H9 (cell line): ENCODE measurements around the gene GMPR. TPM values are rescaled to one million over a fixed set of nuclear protein-coding genes. Genes with fewer than 3 reads are reported as not detected.

ENCODE experiments used
- DNase-seq: peaks from one replicate; pipeline ENCODE4 v3.0.0-alpha.2; 2017
- H2AFZ ChIP-seq: one replicate; pipeline ENCODE4 v1.6.1; 2013; ENCODE audit warnings: mild to moderate bottlenecking, low read length, control low read depth, moderate library complexity
- H2AK5ac ChIP-seq: 2 replicates; pipeline ENCODE4 v1.6.1; 2013; ENCODE audit warnings: low read length, control low read depth, mixed read lengths; ENCODE audit not compliant: insufficient read length
- H2BK120ac ChIP-seq: one replicate; pipeline ENCODE4 v1.6.1; 2013; ENCODE audit warnings: low read depth, mild to moderate bottlenecking, low read length, control low read depth, inconsistent platforms; ENCODE audit not compliant: poor library complexity, severe bottlenecking
- H2BK12ac ChIP-seq: 2 replicates; pipeline ENCODE4 v1.6.1; 2013; ENCODE audit warnings: low read length, control low read depth, mixed read lengths, low read depth; ENCODE audit not compliant: insufficient read length
- H2BK15ac ChIP-seq: 2 replicates; pipeline ENCODE4 v1.6.1; 2013; ENCODE audit warnings: low read depth, low read length, control low read depth
- H2BK20ac ChIP-seq: one replicate; pipeline ENCODE4 v1.6.1; 2013; ENCODE audit warnings: low read depth, mild to moderate bottlenecking, low read length, control low read depth, inconsistent platforms; ENCODE audit not compliant: poor library complexity, severe bottlenecking
- H2BK5ac ChIP-seq: 2 replicates; pipeline ENCODE4 v1.6.1; 2013; ENCODE audit warnings: low read length, control low read depth, mixed read lengths; ENCODE audit not compliant: insufficient read length
- H3K14ac ChIP-seq: 2 replicates; pipeline ENCODE4 v1.6.1; 2013; ENCODE audit warnings: low read length, control low read depth; ENCODE audit not compliant: insufficient read depth
- H3K18ac ChIP-seq: 2 replicates; pipeline ENCODE4 v1.6.1; 2013; ENCODE audit warnings: low read depth, mild to moderate bottlenecking, mixed read lengths, low read length, control low read depth; ENCODE audit not compliant: insufficient read length
- H3K23ac ChIP-seq: 2 replicates; pipeline ENCODE4 v1.6.1; 2013; ENCODE audit warnings: low read length, control low read depth, mixed read lengths, low read depth; ENCODE audit not compliant: insufficient read length
- H3K23me2 ChIP-seq: 2 replicates; pipeline ENCODE4 v1.6.1; 2013; ENCODE audit warnings: low read depth, mild to moderate bottlenecking, mixed read lengths, low read length, control low read depth; ENCODE audit not compliant: insufficient read length, poor library complexity, severe bottlenecking
- H3K27ac ChIP-seq: 2 replicates; pipeline ENCODE4 v1.5.1; 2013; ENCODE audit warnings: low read length, control low read depth, mixed read lengths, low read depth; ENCODE audit not compliant: insufficient read length
- H3K27me3 ChIP-seq: 2 replicates; pipeline ENCODE4 v1.6.1; 2013; ENCODE audit warnings: low read length, control low read depth, inconsistent platforms; ENCODE audit not compliant: insufficient read depth
- H3K4ac ChIP-seq: 2 replicates; pipeline ENCODE4 v1.6.1; 2013; ENCODE audit warnings: low read depth, mild to moderate bottlenecking, control low read depth, inconsistent platforms, low read length, moderate library complexity
- H3K4me1 ChIP-seq: 2 replicates; pipeline ENCODE4 v1.6.1; 2013; ENCODE audit warnings: low read length, control low read depth, inconsistent platforms; ENCODE audit not compliant: insufficient read depth
- H3K4me2 ChIP-seq: 2 replicates; pipeline ENCODE4 v1.6.1; 2013; ENCODE audit warnings: low read length, control low read depth, mixed read lengths; ENCODE audit not compliant: insufficient read length, insufficient read depth
- H3K56ac ChIP-seq: 2 replicates; pipeline ENCODE4 v1.6.1; 2013; ENCODE audit warnings: low read depth, mild to moderate bottlenecking, mixed read lengths, low read length, control low read depth; ENCODE audit not compliant: insufficient read length
- H3K79me1 ChIP-seq: 2 replicates; pipeline ENCODE4 v1.6.1; 2013; ENCODE audit warnings: low read depth, mild to moderate bottlenecking, moderate library complexity, low read length, control low read depth, inconsistent platforms; ENCODE audit not compliant: insufficient read depth, poor library complexity, severe bottlenecking
- H3K79me2 ChIP-seq: 2 replicates; pipeline ENCODE4 v1.6.1; 2013; ENCODE audit warnings: low read length, control low read depth, inconsistent platforms; ENCODE audit not compliant: insufficient read depth
- H3K9ac ChIP-seq: 2 replicates; pipeline ENCODE4 v1.6.1; 2013; ENCODE audit warnings: low read length, control low read depth, mixed read lengths; ENCODE audit not compliant: insufficient read length; ENCODE audit errors: extremely low read depth
- H3K9me3 ChIP-seq: one replicate; pipeline ENCODE4 v1.6.1; 2013; ENCODE audit warnings: low read depth, low read length, inconsistent platforms; ENCODE audit not compliant: control insufficient read depth
- H3T11ph ChIP-seq: one replicate; pipeline ENCODE4 v1.6.1; 2013; ENCODE audit warnings: mild to moderate bottlenecking, low read length, control low read depth, inconsistent platforms
- H4K20me1 ChIP-seq: one replicate; pipeline ENCODE4 v1.6.1; 2013; ENCODE audit not compliant: control insufficient read depth, insufficient read length, insufficient read depth
- H4K5ac ChIP-seq: 2 replicates; pipeline ENCODE4 v1.6.1; 2013; ENCODE audit warnings: low read depth, mild to moderate bottlenecking, mixed read lengths, low read length, control low read depth; ENCODE audit not compliant: insufficient read length
- H4K8ac ChIP-seq: replicated peaks from 2 replicates; pipeline ENCODE4 v1.6.1; 2013; ENCODE audit warnings: low read length, control low read depth, mixed read lengths, low read depth; ENCODE audit not compliant: insufficient read length
- H4K91ac ChIP-seq: 2 replicates; pipeline ENCODE4 v1.6.1; 2013; ENCODE audit warnings: low read depth, mild to moderate bottlenecking, moderate library complexity, mixed read lengths, low read length, control low read depth; ENCODE audit not compliant: insufficient read length
- H3K27ac Mint-ChIP-seq, 3 experiments: 2 replicates in 2 of 3; 3 replicates in 1 of 3; pipeline ENCODE4 v1.8.0; 2020 to 2021; ENCODE audit warnings: mixed read lengths in 3 of 3, mild to moderate bottlenecking in 1 of 3, moderate library complexity in 1 of 3
- H3K27me3 Mint-ChIP-seq: 2 replicates; pipeline ENCODE4 v1.8.0; 2021; ENCODE audit warnings: low read depth, mild to moderate bottlenecking, moderate library complexity, mixed read lengths
- H3K36me3 Mint-ChIP-seq, 3 experiments: 2 replicates in 2 of 3; 3 replicates in 1 of 3; pipeline ENCODE4 v1.8.0; 2020 to 2021; ENCODE audit warnings: low read depth in 3 of 3, mixed read lengths in 3 of 3; ENCODE audit not compliant: insufficient read depth in 1 of 3
- H3K4me1 Mint-ChIP-seq, 2 experiments: 2 replicates each; pipeline ENCODE4 v1.8.0; 2020; ENCODE audit warnings: mixed read lengths in 2 of 2
- H3K4me3 Mint-ChIP-seq, 2 experiments: 2 replicates in 1 of 2; 3 replicates in 1 of 2; pipeline ENCODE4 v1.8.0; 2020 to 2021; ENCODE audit warnings: mild to moderate bottlenecking in 2 of 2, mixed read lengths in 2 of 2, moderate library complexity in 1 of 2
- H3K9me3 Mint-ChIP-seq, 2 experiments: 2 replicates in 1 of 2; 3 replicates in 1 of 2; pipeline ENCODE4 v1.8.0; 2020; ENCODE audit warnings: mild to moderate bottlenecking in 2 of 2, mixed read lengths in 2 of 2, moderate library complexity in 1 of 2
- CTCF ChIP-seq: fragments of 200-600 bp; sonication (generic); conservative IDR thresholded peaks from 3 replicates; pipeline ENCODE4 v1.8.0; 2021; ENCODE audit warnings: antibody characterized with exemption, mild to moderate bottlenecking
- WGBS: extraction: QIAGEN DNeasy Blood & Tissue Kit; methylation state at CpG from one replicate; pipeline ENCODE4 v1.1.7; 2013; ENCODE audit warnings: missing lambda C conversion rate, low lambda C conversion rate, mixed read lengths; ENCODE audit not compliant: insufficient read length; ENCODE audit errors: extremely low coverage; 5-methylcytosine and 5-hydroxymethylcytosine counted together
- total RNA-seq: library from RNA; stranded (reverse); gene quantifications from 2 replicates; pipeline ENCODE4 v1.2.1, GENCODE V29; 2021

The GMPR gene
- total RNA-seq, 1 experiment from 2014 or later: 0.70 TPM

- Histone ChIP-seq H3K18ac (no peak overlapping the region), H4K8ac (no peak overlapping the region), H2BK15ac (no peak overlapping the region), H4K5ac (no peak overlapping the region), H3K9me3 (no peaks in the 10 kb centered on the region), H3K4me2 (no peak overlapping the region), H3K23ac (no peak overlapping the region), H3K56ac (no peak overlapping the region), H3K27ac (no peak overlapping the region), H3K79me2 (no peaks in the 10 kb centered on the region), H4K20me1 (no peaks in the 10 kb centered on the region), H2BK5ac (no peak overlapping the region), H2BK12ac (no peak overlapping the region), H2AFZ (no peak overlapping the region), H3K14ac (no peak overlapping the region), H3K4me1 (no peaks in the 10 kb centered on the region), H3K79me1 (no peaks in the 10 kb centered on the region), H3K9ac (no peak overlapping the region), H3K27me3 (no peaks in the 10 kb centered on the region), H2BK20ac (no peak overlapping the region), H3K23me2 (no peaks in the 10 kb centered on the region), H4K91ac (no peak overlapping the region), H2BK120ac (no peak overlapping the region), H3T11ph (no peak overlapping the region), H3K4ac (no peak overlapping the region), H2AK5ac (no peak overlapping the region)
- Mint-ChIP-seq H3K4me3 (no peak overlapping the region), H3K9me3 (no peaks in the 10 kb centered on the region; a peak in 1 of 5 replicates), H3K27me3 (peaks cover 2% of the 10 kb centered on the region; the same call in 1 of the 2 replicates), H3K36me3 (no peaks in the 10 kb centered on the region), H3K27ac (no peak overlapping the region), H3K4me1 (peaks cover 10 to 19% of the 10 kb centered on the region in 2 experiments)
- no peak for DNase-seq
- TF ChIP-seq CTCF: no peak
- WGBS: no CpG with 5 or more reads among the region's 26 CpGs
These were observed 49.8 kb downstream of the GMPR start for GRCh38 chr6:16288163-16288562.
